IMR-90 (cell line): Measurements from ENCODE around the gene FAM25A. TPM values are rescaled to one million over a fixed set of nuclear protein-coding genes. Genes with fewer than 3 reads are reported as not detected.

Source experiments
- ATAC-seq: fragments of 200-7000 bp; cut with Tn5 transposase; 2 replicates; pipeline ENCODE4 v1.9.1; 2020; ENCODE audit warnings: low read depth, mild to moderate bottlenecking, moderate library complexity
- BruUV-seq: library from RNA; stranded (reverse); fragments of 400-500 nt; replicated peaks from 2 replicates; lab custom pipeline; 2021; lab: Mats Ljungman, UMichigan
- CTCF ChIA-PET: fragments of 300-600 bp; formaldehyde crosslinking; extraction: SDS; loops from one replicate; lab custom pipeline; 2021; ENCODE audit warnings: antibody characterized with exemption; lab: Yijun Ruan, JAX
- POLR2A ChIA-PET: fragments of 300-600 bp; sonication (Branson Sonifier 250); formaldehyde crosslinking; loops from one replicate; lab custom pipeline; 2022; ENCODE audit warnings: antibody characterized with exemption; ENCODE audit not compliant: unreplicated experiment; lab: Charles Lee
- DNase-seq: peaks from one replicate; pipeline ENCODE4 v3.0.0; 2013
- H2AFZ ChIP-seq: replicated peaks from 2 replicates; pipeline ENCODE3; 2013; ENCODE audit warnings: low read length, mild to moderate bottlenecking; ENCODE audit not compliant: poor library complexity
- H2AK5ac ChIP-seq: 2 replicates; pipeline ENCODE4 v1.6.1; 2013; ENCODE audit warnings: low read depth, low read length, inconsistent platforms
- H2AK9ac ChIP-seq: replicated peaks from 2 replicates; pipeline ENCODE3; 2013; ENCODE audit warnings: mild to moderate bottlenecking, low read depth, low read length, moderate library complexity; ENCODE audit not compliant: poor library complexity
- H2BK120ac ChIP-seq: 2 replicates; pipeline ENCODE4 v1.6.1; 2013; ENCODE audit warnings: low read depth, low read length, inconsistent platforms
- H2BK15ac ChIP-seq: 3 replicates; pipeline ENCODE4 v1.6.1; 2013; ENCODE audit warnings: low read depth, low read length, inconsistent platforms
- H2BK20ac ChIP-seq: 2 replicates; pipeline ENCODE4 v1.6.1; 2013; ENCODE audit warnings: low read depth, mild to moderate bottlenecking, inconsistent platforms, low read length, moderate library complexity
- H2BK5ac ChIP-seq: 2 replicates; pipeline ENCODE4 v1.6.1; 2013; ENCODE audit warnings: mild to moderate bottlenecking, low read depth, low read length, inconsistent platforms; ENCODE audit not compliant: poor library complexity, severe bottlenecking
- H3K14ac ChIP-seq: replicated peaks from 2 replicates; pipeline ENCODE4 v1.6.1; 2013; ENCODE audit warnings: low read depth, low read length, inconsistent platforms
- H3K18ac ChIP-seq: 2 replicates; pipeline ENCODE4 v1.6.1; 2013; ENCODE audit warnings: low read depth, low read length, control low read depth
- H3K23ac ChIP-seq: 2 replicates; pipeline ENCODE4 v1.6.1; 2013; ENCODE audit warnings: low read depth, low read length, inconsistent platforms
- H3K27ac ChIP-seq: 2 replicates; pipeline ENCODE4 v1.5.1; 2013; ENCODE audit warnings: mild to moderate bottlenecking, control low read depth, low read length; ENCODE audit not compliant: insufficient read depth
- H3K27me3 ChIP-seq: 2 replicates; pipeline ENCODE4 v1.6.1; 2013; ENCODE audit warnings: low read length; ENCODE audit not compliant: control insufficient read depth, insufficient read depth
- H3K36me3 ChIP-seq: 2 replicates; pipeline ENCODE4 v1.6.1; 2013; ENCODE audit warnings: low read length, mixed read lengths; ENCODE audit not compliant: control insufficient read depth, insufficient read depth
- H3K4ac ChIP-seq: 2 replicates; pipeline ENCODE4 v1.6.1; 2013; ENCODE audit warnings: low read depth, low read length, inconsistent platforms
- H3K4me1 ChIP-seq: 2 replicates; pipeline ENCODE4 v1.6.1; 2013; ENCODE audit warnings: low read length, mixed read lengths; ENCODE audit not compliant: control insufficient read depth, insufficient read depth
- H3K4me2 ChIP-seq: 2 replicates; pipeline ENCODE4 v1.6.1; 2013; ENCODE audit warnings: low read depth, mild to moderate bottlenecking, control low read depth, low read length, moderate library complexity
- H3K4me3 ChIP-seq: 2 replicates; pipeline ENCODE4 v1.5.1; 2013; ENCODE audit warnings: low read depth, mild to moderate bottlenecking, control low read depth, low read length, moderate library complexity; ENCODE audit not compliant: insufficient read depth
- H3K56ac ChIP-seq: 2 replicates; pipeline ENCODE4 v1.6.1; 2013; ENCODE audit warnings: low read length, inconsistent platforms; ENCODE audit not compliant: insufficient read depth; ENCODE audit errors: extremely low read depth
- H3K79me1 ChIP-seq, 2 experiments: 2 replicates each; pipeline ENCODE4 v1.6.1; 2013; ENCODE audit warnings: low read length in 2 of 2, inconsistent platforms in 1 of 2, low read depth in 1 of 2
- H3K9ac ChIP-seq: 2 replicates; pipeline ENCODE4 v1.6.1; 2013; ENCODE audit warnings: low read depth, low read length, control low read depth
- H3K9me1 ChIP-seq: 2 replicates; pipeline ENCODE4 v1.6.1; 2013; ENCODE audit warnings: low read length, inconsistent platforms; ENCODE audit not compliant: insufficient read depth
- H3K9me3 ChIP-seq: 2 replicates; pipeline ENCODE4 v1.6.1; 2013; ENCODE audit warnings: low read length; ENCODE audit not compliant: control insufficient read depth, insufficient read depth
- H4K20me1 ChIP-seq: 2 replicates; pipeline ENCODE4 v1.6.1; 2013; ENCODE audit warnings: low read length, inconsistent platforms; ENCODE audit not compliant: insufficient read depth
- H4K5ac ChIP-seq: 2 replicates; pipeline ENCODE4 v1.6.1; 2013; ENCODE audit warnings: mild to moderate bottlenecking, low read depth, low read length, control low read depth
- H4K8ac ChIP-seq, 2 experiments: 2 replicates each; pipeline ENCODE4 v1.6.1; 2013; ENCODE audit warnings: low read depth in 2 of 2, low read length in 2 of 2, control low read depth in 1 of 2, inconsistent platforms in 1 of 2
- H4K91ac ChIP-seq: 2 replicates; pipeline ENCODE4 v1.6.1; 2013; ENCODE audit warnings: low read depth, low read length, inconsistent platforms; ENCODE audit not compliant: insufficient read depth
- BHLHE40 ChIP-seq: fragments of 150-350 bp; IDR thresholded peaks from 2 replicates; pipeline ENCODE4 v1.6.1; 2016; ENCODE audit warnings: mild to moderate bottlenecking, low read depth, low read length
- CEBPB ChIP-seq: IDR thresholded peaks from 2 replicates; pipeline ENCODE4 v1.6.1; 2012; ENCODE audit warnings: low read depth, low read length, improper control_type of control experiment
- CHD1 ChIP-seq: IDR thresholded peaks from 2 replicates; pipeline ENCODE4 v1.6.1; 2012; ENCODE audit warnings: low read depth, low read length, improper control_type of control experiment
- FOS ChIP-seq: fragments of 150-350 bp; IDR thresholded peaks from 2 replicates; pipeline ENCODE4 v1.6.1; 2016; ENCODE audit warnings: low read depth, low read length
- MAFK ChIP-seq: IDR thresholded peaks from 2 replicates; pipeline ENCODE4 v1.6.1; 2012; ENCODE audit warnings: low read depth, low read length, improper control_type of control experiment
- MAZ ChIP-seq: IDR thresholded peaks from 2 replicates; pipeline ENCODE4 v1.6.1; 2012; ENCODE audit warnings: low read depth, mild to moderate bottlenecking, low read length, improper control_type of control experiment, moderate library complexity, borderline replicate concordance
- MXI1 ChIP-seq: IDR thresholded peaks from 2 replicates; pipeline ENCODE4 v1.6.1; 2012; ENCODE audit warnings: low read depth, mild to moderate bottlenecking, low read length, moderate library complexity, borderline replicate concordance
- NFE2L2 ChIP-seq: fragments of 150-350 bp; IDR thresholded peaks from 2 replicates; pipeline ENCODE4 v1.6.1; 2016; ENCODE audit warnings: low read depth, mild to moderate bottlenecking, low read length
- POLR2A ChIP-seq: IDR thresholded peaks from 2 replicates; pipeline ENCODE4 v1.6.1; 2012; ENCODE audit warnings: mild to moderate bottlenecking, low read depth, low read length
- RAD21 ChIP-seq: IDR thresholded peaks from 2 replicates; pipeline ENCODE4 v1.6.1; 2012; ENCODE audit warnings: low read length, improper control_type of control experiment
- RCOR1 ChIP-seq: IDR thresholded peaks from 2 replicates; pipeline ENCODE4 v1.6.1; 2012; ENCODE audit warnings: mild to moderate bottlenecking, low read length, improper control_type of control experiment; ENCODE audit not compliant: insufficient replicate concordance
- RFX5 ChIP-seq: IDR thresholded peaks from 2 replicates; pipeline ENCODE4 v1.8.0; 2012; ENCODE audit warnings: low read depth, mild to moderate bottlenecking, low read length, moderate library complexity
- SMC3 ChIP-seq: fragments of 150-350 bp; IDR thresholded peaks from 2 replicates; pipeline ENCODE4 v1.6.1; 2016; ENCODE audit warnings: low read depth, mild to moderate bottlenecking, antibody characterized with exemption, low read length, moderate library complexity
- WGBS, 2 experiments: methylation state at CpG; one replicate each; pipeline versions ENCODE4 v1.1.5 to v1.1.7; 2013; ENCODE audit warnings: missing lambda C conversion rate in 2 of 2; ENCODE audit not compliant: insufficient read length in 1 of 2; ENCODE audit errors: extremely low coverage in 2 of 2; 5-methylcytosine and 5-hydroxymethylcytosine counted together
- dilution Hi-C: fragments of 300-500 bp; cut with HindIII; formaldehyde crosslinking; loops from one replicate; pipeline ENCODE4 v1.14.3; 2018; ENCODE audit warnings: low sequenced_read_pairs; ENCODE audit not compliant: unreplicated experiment
- in situ Hi-C: fragments of 300-500 bp; cut with MboI; formaldehyde crosslinking; loops from 3 replicates; pipeline ENCODE4 v1.14.3; 2019; ENCODE audit warnings: low sequenced_read_pairs, inconsistent platforms, mixed read lengths
- intact Hi-C: fragments of 100-400 bp; cut with micrococcal nuclease; formaldehyde crosslinking; loops from 2 replicates; pipeline ENCODE4 v1.10.0; 2022
- polyA plus RNA-seq, 3 experiments: library from polyadenylated mRNA; depleted of rRNA; stranded (reverse); fragments of >200 nt; gene quantifications; 2 replicates each; pipeline ENCODE4 v1.2.3, GENCODE V29; 2012; ENCODE audit warnings: low replicate concordance in 1 of 3
- total RNA-seq: library from RNA; depleted of rRNA; stranded (reverse); fragments of >200 nt; gene quantifications from 2 replicates; pipeline ENCODE4 v1.2.3, GENCODE V29; 2012
- TF ChIP-seq, protein P1 (sequence below): conservative IDR thresholded peaks from 2 replicates; pipeline ENCODE4 v1.5.1; 2012; ENCODE audit warnings: mild to moderate bottlenecking, low read depth, low read length, improper control_type of control experiment
- TF ChIP-seq, protein P2 (sequence below): fragments of 150-350 bp; IDR thresholded peaks from 2 replicates; pipeline ENCODE4 v1.6.1; 2017; ENCODE audit warnings: mild to moderate bottlenecking, antibody characterized with exemption, low read length, low read depth
- TF ChIP-seq, protein P3 (sequence below): fragments of 150-350 bp; IDR thresholded peaks from 2 replicates; pipeline ENCODE4 v1.6.1; 2016; ENCODE audit warnings: low read depth, mild to moderate bottlenecking, low read length, moderate library complexity, borderline replicate concordance

The FAM25A gene
- total and polyA plus RNA-seq, 2 of the 4 experiments (the other 2 are of a cell fraction), result not detected

DNA sequence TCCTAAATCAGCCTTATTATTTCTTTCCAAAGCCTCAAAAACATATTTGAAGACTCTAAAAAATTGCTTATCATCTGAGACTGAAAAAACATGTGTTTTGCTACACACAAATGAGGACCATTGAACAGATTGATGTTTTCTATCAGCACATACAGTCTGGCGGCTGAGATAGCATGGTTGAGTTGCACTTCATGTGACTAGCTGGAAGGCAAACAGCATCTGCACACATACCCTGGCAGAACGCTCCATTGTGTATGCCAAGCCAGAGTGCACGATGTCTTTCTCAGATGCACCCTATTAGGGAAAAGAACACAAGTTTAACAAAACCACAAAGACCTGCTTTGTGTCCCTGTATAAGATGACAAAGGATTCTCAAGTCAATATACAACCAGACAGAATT lies 33.0 kb downstream of the FAM25A start:
- no peak overlapping the region for H3K4ac ChIP-seq
- ChIA-PET CTCF (interaction anchor here (1.0 kb wide), 1 partner anchor 87 kb away, joined by 3 read pairs; no protein-coding TSS in a partner anchor), POLR2A (no interaction called here)
- TF ChIP-seq SMC3 (no peak), BHLHE40 (no peak), RAD21 (no peak), FOS (no peak), RFX5 (no peak), CHD1 (no peak), MAZ (no peak), NFE2L2 (no peak), MXI1 (no peak), CEBPB (no peak), POLR2A (no peak), RCOR1 (no peak), MAFK (no peak)
- TF ChIP-seq, protein P1, sequence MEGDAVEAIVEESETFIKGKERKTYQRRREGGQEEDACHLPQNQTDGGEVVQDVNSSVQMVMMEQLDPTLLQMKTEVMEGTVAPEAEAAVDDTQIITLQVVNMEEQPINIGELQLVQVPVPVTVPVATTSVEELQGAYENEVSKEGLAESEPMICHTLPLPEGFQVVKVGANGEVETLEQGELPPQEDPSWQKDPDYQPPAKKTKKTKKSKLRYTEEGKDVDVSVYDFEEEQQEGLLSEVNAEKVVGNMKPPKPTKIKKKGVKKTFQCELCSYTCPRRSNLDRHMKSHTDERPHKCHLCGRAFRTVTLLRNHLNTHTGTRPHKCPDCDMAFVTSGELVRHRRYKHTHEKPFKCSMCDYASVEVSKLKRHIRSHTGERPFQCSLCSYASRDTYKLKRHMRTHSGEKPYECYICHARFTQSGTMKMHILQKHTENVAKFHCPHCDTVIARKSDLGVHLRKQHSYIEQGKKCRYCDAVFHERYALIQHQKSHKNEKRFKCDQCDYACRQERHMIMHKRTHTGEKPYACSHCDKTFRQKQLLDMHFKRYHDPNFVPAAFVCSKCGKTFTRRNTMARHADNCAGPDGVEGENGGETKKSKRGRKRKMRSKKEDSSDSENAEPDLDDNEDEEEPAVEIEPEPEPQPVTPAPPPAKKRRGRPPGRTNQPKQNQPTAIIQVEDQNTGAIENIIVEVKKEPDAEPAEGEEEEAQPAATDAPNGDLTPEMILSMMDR, result no peak
- TF ChIP-seq, protein P2, sequence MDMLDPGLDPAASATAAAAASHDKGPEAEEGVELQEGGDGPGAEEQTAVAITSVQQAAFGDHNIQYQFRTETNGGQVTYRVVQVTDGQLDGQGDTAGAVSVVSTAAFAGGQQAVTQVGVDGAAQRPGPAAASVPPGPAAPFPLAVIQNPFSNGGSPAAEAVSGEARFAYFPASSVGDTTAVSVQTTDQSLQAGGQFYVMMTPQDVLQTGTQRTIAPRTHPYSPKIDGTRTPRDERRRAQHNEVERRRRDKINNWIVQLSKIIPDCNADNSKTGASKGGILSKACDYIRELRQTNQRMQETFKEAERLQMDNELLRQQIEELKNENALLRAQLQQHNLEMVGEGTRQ, result no peak
- TF ChIP-seq, protein P3, sequence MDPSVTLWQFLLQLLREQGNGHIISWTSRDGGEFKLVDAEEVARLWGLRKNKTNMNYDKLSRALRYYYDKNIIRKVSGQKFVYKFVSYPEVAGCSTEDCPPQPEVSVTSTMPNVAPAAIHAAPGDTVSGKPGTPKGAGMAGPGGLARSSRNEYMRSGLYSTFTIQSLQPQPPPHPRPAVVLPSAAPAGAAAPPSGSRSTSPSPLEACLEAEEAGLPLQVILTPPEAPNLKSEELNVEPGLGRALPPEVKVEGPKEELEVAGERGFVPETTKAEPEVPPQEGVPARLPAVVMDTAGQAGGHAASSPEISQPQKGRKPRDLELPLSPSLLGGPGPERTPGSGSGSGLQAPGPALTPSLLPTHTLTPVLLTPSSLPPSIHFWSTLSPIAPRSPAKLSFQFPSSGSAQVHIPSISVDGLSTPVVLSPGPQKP, result no peak
- H3K18ac ChIP-seq, result no peak overlapping the region
- no peak overlapping the region for H2BK15ac ChIP-seq
- no peaks in the 10 kb centered on the region for H3K27me3 ChIP-seq
- in situ Hi-C loops (no loop called here), dilution Hi-C loops (no loop called here), intact Hi-C loops (no loop called here)
- H3K9ac ChIP-seq, result no peak overlapping the region
- no peak overlapping the region for H3K4me3 ChIP-seq
- no peak overlapping the region for H2BK5ac ChIP-seq
- peaks cover 34% of the 10 kb centered on the region for H3K36me3 ChIP-seq
- peaks cover 0 to 25% of the 10 kb centered on the region in 2 experiments; a peak in 3 of 4 replicates for H3K79me1 ChIP-seq
- no peak overlapping the region for H2AK5ac ChIP-seq
- 67% methylated on average over 1 of the region's 3 CpGs; no CpG with 5 or more reads in 1 of the 2 experiments for WGBS, 2 experiments
- H3K9me3 ChIP-seq, result no peaks in the 10 kb centered on the region
- H4K91ac ChIP-seq, result no peak overlapping the region
- H3K4me2 ChIP-seq, result no peak overlapping the region
- no peak overlapping the region for H2BK120ac ChIP-seq
- no peak overlapping the region for H3K56ac ChIP-seq
- no peak overlapping the region for H3K14ac ChIP-seq
- no TSS peak for BruUV-seq
- H2BK20ac ChIP-seq, result no peak overlapping the region
- H3K27ac ChIP-seq, result no peak overlapping the region
- no peak overlapping the region for H4K8ac ChIP-seq
- DNase-seq, result no peak
- no peak overlapping the region for H4K5ac ChIP-seq
- peaks cover 5% of the 10 kb centered on the region; the same call in 1 of the 2 replicates for H4K20me1 ChIP-seq
- H3K23ac ChIP-seq, result no peak overlapping the region
- peaks cover 9% of the 10 kb centered on the region for H3K4me1 ChIP-seq
- H3K9me1 ChIP-seq, result peaks cover 5% of the 10 kb centered on the region
- ATAC-seq, result no peak
- H2AK9ac ChIP-seq, result no peak overlapping the region
- no peak overlapping the region for H2AFZ ChIP-seq
